CD8-positive, alpha-beta memory T cell (primary cell): ENCODE measurements around the gene TRIM73. TPM values are rescaled to one million over a fixed set of nuclear protein-coding genes. Genes with fewer than 3 reads are reported as not detected.
A peak's percentile ranks its signal among the peaks of the same experiment; 100 is the strongest.
"Not testable (repeated sequence)": the region's sequence is repeated elsewhere in the genome, so short reads cannot be mapped to it uniquely, and the experiment has no call there.

Experiments
- CTCF ChIA-PET: fragments of 350-600 bp; sonication (Branson Sonifier 250); formaldehyde crosslinking; loops from one replicate; lab custom pipeline; 2021; ENCODE audit warnings: antibody characterized with exemption; lab: Charles Lee
- POLR2A ChIA-PET: fragments of 350-600 bp; sonication (Branson Sonifier 250); formaldehyde crosslinking; loops from one replicate; lab custom pipeline; 2021; ENCODE audit warnings: antibody characterized with exemption; lab: Charles Lee
- DNase-seq, 5 donors: peaks; one replicate each; pipeline versions ENCODE4 v3.0.0 to v3.0.0-alpha.2; 2020 to 2022; ENCODE audit warnings: mixed read lengths in 1 of 5
- H3K27ac ChIP-seq: one replicate; pipeline ENCODE4 v1.7.0; 2013; ENCODE audit warnings: low read depth, mild to moderate bottlenecking, low read length, moderate library complexity
- H3K27me3 ChIP-seq: 2 replicates; pipeline ENCODE4 v1.7.0; 2013; ENCODE audit warnings: low read length, mild to moderate bottlenecking; ENCODE audit not compliant: insufficient read depth, poor library complexity, severe bottlenecking
- H3K36me3 ChIP-seq: 2 replicates; pipeline ENCODE4 v1.7.0; 2013; ENCODE audit warnings: mild to moderate bottlenecking, low read length, moderate library complexity; ENCODE audit not compliant: insufficient read depth
- H3K4me1 ChIP-seq: 2 replicates; pipeline ENCODE4 v1.7.0; 2013; ENCODE audit warnings: mild to moderate bottlenecking, low read length, moderate library complexity; ENCODE audit not compliant: insufficient read depth
- H3K4me3 ChIP-seq: 2 replicates; pipeline ENCODE4 v1.7.0; 2013; ENCODE audit warnings: mild to moderate bottlenecking, low read length
- H3K9me3 ChIP-seq: 2 replicates; pipeline ENCODE4 v1.7.0; 2013; ENCODE audit warnings: mild to moderate bottlenecking, low read length
- H3K27ac Mint-ChIP-seq, 8 donors: one replicate each; pipeline ENCODE4 v1.8.0; 2020 to 2021; ENCODE audit warnings: mixed read lengths in 8 of 8, mild to moderate bottlenecking in 6 of 8, inconsistent platforms in 3 of 8, moderate library complexity in 3 of 8
- H3K27me3 Mint-ChIP-seq, 2 donors: one replicate each; pipeline ENCODE4 v1.8.0; 2020 to 2021; ENCODE audit warnings: mixed read lengths in 2 of 2, mild to moderate bottlenecking in 1 of 2, moderate library complexity in 1 of 2
- H3K36me3 Mint-ChIP-seq, 3 donors: one replicate each; pipeline ENCODE4 v1.8.0; 2020 to 2021; ENCODE audit warnings: mixed read lengths in 3 of 3, inconsistent platforms in 1 of 3, mild to moderate bottlenecking in 1 of 3
- H3K4me1 Mint-ChIP-seq, 3 donors: one replicate each; pipeline ENCODE4 v1.8.0; 2020 to 2021; ENCODE audit warnings: mixed read lengths in 3 of 3, inconsistent platforms in 1 of 3, mild to moderate bottlenecking in 1 of 3
- H3K4me3 Mint-ChIP-seq, 7 donors: one replicate each; pipeline ENCODE4 v1.8.0; 2020 to 2021; ENCODE audit warnings: mixed read lengths in 7 of 7, mild to moderate bottlenecking in 6 of 7, moderate library complexity in 4 of 7, inconsistent platforms in 2 of 7
- H3K9me3 Mint-ChIP-seq, 5 donors: one replicate each; pipeline ENCODE4 v1.8.0; 2020 to 2022; ENCODE audit warnings: mixed read lengths in 5 of 5, mild to moderate bottlenecking in 3 of 5, moderate library complexity in 2 of 5, inconsistent platforms in 1 of 5
- polyA plus RNA-seq: library from polyadenylated mRNA; unstranded; fragments of 300-500 nt; fragmentation: Illumina TruSeq; gene quantifications from one replicate; pipeline ENCODE4 v1.2.3, GENCODE V29; 2021
- total RNA-seq, 2 experiments: library from RNA; stranded (reverse); gene quantifications; one replicate each; pipeline ENCODE4 v1.2.3, GENCODE V29; 2021

Gene TRIM73
- total RNA-seq (1 to 10 TPM; 3.6 to 4.7 TPM), polyA plus RNA-seq (2.6 TPM)

DNA sequence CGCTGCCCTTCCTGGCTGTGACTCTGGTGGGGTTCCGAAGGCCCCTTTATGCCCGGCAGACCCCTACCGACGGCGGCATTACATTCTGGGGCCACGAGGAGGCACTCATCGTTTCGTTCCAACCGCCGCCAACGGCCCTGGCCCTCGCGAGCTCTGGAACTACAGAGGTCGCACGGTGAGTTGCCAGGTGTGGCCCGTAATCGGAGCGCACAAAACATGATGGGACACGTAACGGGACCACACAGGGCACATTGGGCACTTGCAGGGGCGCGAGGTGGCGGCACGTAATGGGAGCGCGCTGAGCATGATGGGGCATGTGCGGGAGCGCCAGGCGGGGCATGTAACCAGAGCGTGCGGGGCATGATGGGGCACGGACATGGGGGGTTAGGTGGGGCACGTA, at the start of gene TRIM73:
Gene TRIM73, plus strand, starts transcription at position 301 of the 400 bp plus-strand sequence. CDS start 3,305 bp downstream, outside the sequence.
- H3K27ac Mint-ChIP-seq, CTCF ChIA-PET, POLR2A ChIA-PET, H3K9me3 Mint-ChIP-seq, H3K4me1 ChIP-seq, H3K36me3 Mint-ChIP-seq, H3K9me3 ChIP-seq, H3K27ac ChIP-seq, DNase-seq, H3K4me1 Mint-ChIP-seq, H3K4me3 Mint-ChIP-seq, H3K27me3 Mint-ChIP-seq, H3K27me3 ChIP-seq, H3K4me3 ChIP-seq, H3K36me3 ChIP-seq: not testable (repeated sequence)

DNA sequence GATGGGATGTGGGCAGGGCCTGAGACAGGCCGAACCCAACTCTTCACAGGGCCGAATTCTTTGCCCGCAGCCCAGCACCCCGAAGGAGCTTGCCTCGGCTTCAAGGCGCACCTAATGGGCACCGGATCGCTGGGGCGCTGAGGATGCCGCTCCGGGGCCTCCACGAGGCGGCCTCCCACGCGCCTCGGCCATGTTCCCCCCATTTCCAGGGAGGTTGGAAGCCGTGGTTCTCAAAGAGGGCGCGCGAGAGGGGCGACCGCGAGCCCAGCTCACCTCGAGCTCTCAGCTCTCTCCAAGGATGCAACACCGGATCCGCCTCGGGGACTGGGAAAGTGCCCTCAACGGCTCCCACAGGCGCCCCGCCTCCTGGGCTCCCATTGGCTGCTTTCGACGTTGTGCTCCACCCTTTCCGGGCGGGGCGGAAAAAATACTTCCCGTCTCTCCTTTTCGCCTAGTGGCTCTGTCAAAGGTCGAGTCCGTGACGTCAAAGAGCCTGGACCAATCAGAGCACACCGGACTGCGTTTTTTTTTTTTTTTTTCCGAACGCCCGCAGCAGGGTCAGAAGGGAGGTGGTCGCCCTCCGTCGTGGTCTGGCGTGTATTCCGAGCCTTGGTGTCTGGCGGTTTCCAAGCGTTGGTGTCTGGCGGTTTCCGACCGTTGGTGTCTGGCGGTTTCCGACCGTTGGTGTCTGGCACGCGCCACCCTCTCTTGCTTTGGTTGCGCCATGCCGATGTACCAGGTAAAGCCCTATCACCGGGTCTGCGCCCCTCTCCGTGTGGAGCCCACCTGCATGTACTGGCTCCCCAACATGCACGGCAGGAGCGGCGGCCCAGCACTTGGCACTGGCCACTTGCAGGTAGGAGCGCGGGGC, 36.5 kb upstream of the TRIM73 start:
- peak overlapping the region; percentile 49 to 95 (median 88) for H3K4me3 Mint-ChIP-seq

GRCh38 chr7:75359542-75359848, 35.9 kb upstream of the TRIM73 start:
- H3K36me3 ChIP-seq, H3K4me1 ChIP-seq, CTCF ChIA-PET, H3K27me3 Mint-ChIP-seq, H3K27me3 ChIP-seq, H3K4me3 Mint-ChIP-seq, H3K27ac ChIP-seq, H3K36me3 Mint-ChIP-seq, DNase-seq, POLR2A ChIA-PET, H3K9me3 Mint-ChIP-seq, H3K4me1 Mint-ChIP-seq, H3K9me3 ChIP-seq, H3K4me3 ChIP-seq: not testable (repeated sequence)
- H3K27ac Mint-ChIP-seq, result peak overlapping the region in 1 of 8 donors; percentile 97

More for the DNA sequence above, 36.5 kb upstream of the TRIM73 start:
- H3K9me3 ChIP-seq, POLR2A ChIA-PET, H3K27me3 ChIP-seq, H3K27me3 Mint-ChIP-seq, H3K4me1 ChIP-seq, H3K4me3 ChIP-seq, H3K36me3 ChIP-seq, H3K9me3 Mint-ChIP-seq, CTCF ChIA-PET, H3K36me3 Mint-ChIP-seq, H3K4me1 Mint-ChIP-seq, H3K27ac ChIP-seq: not testable (repeated sequence)
- H3K27ac Mint-ChIP-seq, result peak overlapping the region; percentile 61 to 97 (median 92)
- DNase-seq, result peak; percentile 36 to 64 (median 53)

- H3K36me3 Mint-ChIP-seq, H3K27ac Mint-ChIP-seq, H3K4me3 ChIP-seq, H3K4me3 Mint-ChIP-seq, H3K36me3 ChIP-seq, DNase-seq, H3K9me3 ChIP-seq, H3K9me3 Mint-ChIP-seq, H3K27ac ChIP-seq, H3K27me3 ChIP-seq, H3K27me3 Mint-ChIP-seq, CTCF ChIA-PET, H3K4me1 Mint-ChIP-seq, H3K4me1 ChIP-seq, POLR2A ChIA-PET: not testable (repeated sequence)
These were observed 31.4 kb upstream of the TRIM73 start for GRCh38 chr7:75364079-75364478.

DNA sequence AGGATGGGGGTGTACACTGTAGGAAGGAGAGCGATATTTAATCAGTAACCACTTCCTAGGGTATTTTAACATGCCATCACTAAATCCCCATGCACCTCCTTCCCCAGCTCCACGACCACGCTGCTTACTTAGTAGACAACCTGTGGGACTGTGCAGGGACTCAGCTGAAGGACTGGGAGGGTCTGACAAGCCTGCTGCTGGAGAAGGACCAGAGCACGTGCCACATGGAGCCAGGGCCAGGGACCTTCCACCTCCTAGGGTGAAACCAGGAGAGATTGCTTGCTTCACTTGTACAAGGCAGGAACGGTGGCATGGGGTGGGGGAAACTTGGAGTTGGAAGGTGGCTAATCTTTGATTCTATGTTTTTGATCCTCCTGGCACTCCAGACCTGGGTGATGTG, 28.8 kb upstream of the TRIM73 start:
- H3K9me3 ChIP-seq, H3K4me1 Mint-ChIP-seq, H3K4me1 ChIP-seq, H3K9me3 Mint-ChIP-seq, H3K27ac Mint-ChIP-seq, H3K4me3 ChIP-seq, H3K27me3 Mint-ChIP-seq, H3K36me3 Mint-ChIP-seq, DNase-seq, H3K4me3 Mint-ChIP-seq, H3K27me3 ChIP-seq, CTCF ChIA-PET, H3K27ac ChIP-seq, H3K36me3 ChIP-seq, POLR2A ChIA-PET: not testable (repeated sequence)

GRCh38 chr7:75367313-75367712, 28.1 kb upstream of the TRIM73 start:
- H3K9me3 ChIP-seq, DNase-seq, H3K36me3 Mint-ChIP-seq, H3K27me3 ChIP-seq, H3K4me1 Mint-ChIP-seq, H3K9me3 Mint-ChIP-seq, POLR2A ChIA-PET, CTCF ChIA-PET, H3K4me3 Mint-ChIP-seq, H3K4me3 ChIP-seq, H3K36me3 ChIP-seq, H3K27ac ChIP-seq, H3K27me3 Mint-ChIP-seq, H3K4me1 ChIP-seq: not testable (repeated sequence)
- H3K27ac Mint-ChIP-seq, result peak overlapping the region in 1 of 8 donors; percentile 5

DNA sequence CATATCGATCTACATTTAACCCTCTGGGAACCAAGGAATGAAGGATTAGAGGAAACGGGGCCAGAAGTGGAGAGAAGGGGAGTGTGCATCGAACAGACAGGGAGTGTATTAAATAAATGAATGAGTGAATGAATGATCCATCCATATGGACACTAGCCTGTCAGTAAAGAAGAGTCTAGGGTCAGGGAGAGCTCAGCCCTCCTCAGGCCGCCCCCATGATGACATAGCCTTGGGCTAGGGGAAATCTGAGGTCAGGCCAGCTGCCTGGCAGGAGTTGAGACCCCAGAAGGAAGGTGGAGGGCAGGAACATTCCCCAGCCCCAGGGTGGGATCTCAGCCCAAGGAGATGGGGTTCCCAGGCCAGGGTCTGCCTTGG, 21.3 kb upstream of the TRIM73 start:
- not testable (repeated sequence) for H3K4me1 Mint-ChIP-seq

DNA sequence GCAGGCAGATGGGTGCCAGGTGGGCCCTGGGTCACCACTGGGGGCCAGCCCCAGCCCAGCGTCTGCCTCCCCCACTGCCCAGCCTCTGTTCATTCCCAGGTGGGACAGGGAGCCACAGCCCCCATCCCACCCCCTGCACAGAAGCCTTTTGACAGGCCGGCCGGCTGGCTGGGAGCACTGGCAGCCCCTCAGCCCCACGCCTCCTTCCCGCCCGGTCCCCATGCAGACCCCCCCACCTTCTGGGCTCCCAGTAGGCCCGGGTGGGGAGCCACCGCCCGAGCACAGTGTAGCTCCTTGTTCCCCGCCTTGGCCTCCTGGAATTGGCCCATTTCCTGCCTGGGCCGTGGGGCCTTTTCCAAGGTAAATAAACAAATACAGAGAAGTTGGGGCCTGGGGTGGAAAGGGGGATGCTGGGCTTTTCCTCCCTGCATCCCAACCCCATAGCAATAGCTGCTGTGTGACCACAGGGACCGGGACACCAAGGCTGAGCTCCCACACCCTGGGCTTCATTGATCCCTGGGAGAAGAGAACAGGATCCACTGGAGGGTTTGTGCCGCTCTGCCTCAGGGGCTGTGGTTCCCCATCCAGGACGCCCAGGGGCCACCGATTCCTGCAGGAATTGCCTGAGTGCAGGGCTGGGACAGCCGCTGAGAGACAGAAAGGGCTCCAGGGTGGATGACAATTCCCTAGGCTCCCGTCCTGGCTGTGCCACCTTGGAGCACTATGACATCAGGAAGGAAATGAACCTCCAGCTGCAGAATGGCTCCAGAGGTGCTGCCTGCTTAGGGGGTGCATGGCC, 20.7 kb upstream of the TRIM73 start:
- H3K4me3 Mint-ChIP-seq, H3K9me3 ChIP-seq, H3K9me3 Mint-ChIP-seq, H3K27ac ChIP-seq, H3K36me3 ChIP-seq, DNase-seq, H3K4me3 ChIP-seq, POLR2A ChIA-PET, H3K27me3 Mint-ChIP-seq, H3K27ac Mint-ChIP-seq, CTCF ChIA-PET, H3K36me3 Mint-ChIP-seq, H3K27me3 ChIP-seq, H3K4me1 ChIP-seq, H3K4me1 Mint-ChIP-seq: not testable (repeated sequence)

More for the DNA sequence above, 21.3 kb upstream of the TRIM73 start:
- H3K27me3 Mint-ChIP-seq, H3K9me3 ChIP-seq, H3K27ac Mint-ChIP-seq, H3K36me3 ChIP-seq, H3K27ac ChIP-seq, DNase-seq, H3K4me3 ChIP-seq, CTCF ChIA-PET, H3K4me1 ChIP-seq, POLR2A ChIA-PET, H3K27me3 ChIP-seq, H3K4me3 Mint-ChIP-seq, H3K9me3 Mint-ChIP-seq, H3K36me3 Mint-ChIP-seq: not testable (repeated sequence)
